SU-DHL-6 (cell line): Measurements from ENCODE around the gene BCL2.

ENCODE experiments used
- CTCF ChIP-seq: fragments of 200-600 bp; sonication (generic); IDR thresholded peaks from one replicate; pipeline ENCODE4 v1.5.1; 2017; ENCODE audit warnings: antibody characterized with exemption, mild to moderate bottlenecking, low read length, moderate library complexity; ENCODE audit not compliant: insufficient read depth, poor library complexity, severe bottlenecking
- EZH2phosphoT487 ChIP-seq: fragments of 200-600 bp; sonication (generic), shearing (Covaris generic); conservative IDR thresholded peaks from 2 replicates; pipeline ENCODE4 v1.6.1; 2018; ENCODE audit warnings: mild to moderate bottlenecking, antibody characterized with exemption, low read length, moderate library complexity, mixed read lengths

- no peak for TF ChIP-seq CTCF
- TF ChIP-seq EZH2phosphoT487 = no peak
Measured at GRCh38 chr18:63150942-63151421, 168.6 kb downstream of the BCL2 start.
